IMR-90 (cell line): Measurements from ENCODE around the gene ANKRD7. TPM values are rescaled to one million over a fixed set of nuclear protein-coding genes. Genes with fewer than 3 reads are reported as not detected.

Experiments used
- ATAC-seq: fragments of 200-7000 bp; cut with Tn5 transposase; 2 replicates; pipeline ENCODE4 v1.9.1; 2020; ENCODE audit warnings: low read depth, mild to moderate bottlenecking, moderate library complexity
- BruUV-seq: library from RNA; stranded (reverse); fragments of 400-500 nt; replicated peaks from 2 replicates; lab custom pipeline; 2021; lab: Mats Ljungman, UMichigan
- CTCF ChIA-PET: fragments of 300-600 bp; formaldehyde crosslinking; extraction: SDS; loops from one replicate; lab custom pipeline; 2021; ENCODE audit warnings: antibody characterized with exemption; lab: Yijun Ruan, JAX
- POLR2A ChIA-PET: fragments of 300-600 bp; sonication (Branson Sonifier 250); formaldehyde crosslinking; loops from one replicate; lab custom pipeline; 2022; ENCODE audit warnings: antibody characterized with exemption; ENCODE audit not compliant: unreplicated experiment; lab: Charles Lee
- DNase-seq: peaks from one replicate; pipeline ENCODE4 v3.0.0; 2013
- H2AFZ ChIP-seq: replicated peaks from 2 replicates; pipeline ENCODE3; 2013; ENCODE audit warnings: low read length, mild to moderate bottlenecking; ENCODE audit not compliant: poor library complexity
- H2AK5ac ChIP-seq: 2 replicates; pipeline ENCODE4 v1.6.1; 2013; ENCODE audit warnings: low read depth, low read length, inconsistent platforms
- H2AK9ac ChIP-seq: replicated peaks from 2 replicates; pipeline ENCODE3; 2013; ENCODE audit warnings: mild to moderate bottlenecking, low read depth, low read length, moderate library complexity; ENCODE audit not compliant: poor library complexity
- H2BK120ac ChIP-seq: 2 replicates; pipeline ENCODE4 v1.6.1; 2013; ENCODE audit warnings: low read depth, low read length, inconsistent platforms
- H2BK15ac ChIP-seq: 3 replicates; pipeline ENCODE4 v1.6.1; 2013; ENCODE audit warnings: low read depth, low read length, inconsistent platforms
- H2BK20ac ChIP-seq: 2 replicates; pipeline ENCODE4 v1.6.1; 2013; ENCODE audit warnings: low read depth, mild to moderate bottlenecking, inconsistent platforms, low read length, moderate library complexity
- H2BK5ac ChIP-seq: 2 replicates; pipeline ENCODE4 v1.6.1; 2013; ENCODE audit warnings: mild to moderate bottlenecking, low read depth, low read length, inconsistent platforms; ENCODE audit not compliant: poor library complexity, severe bottlenecking
- H3K14ac ChIP-seq: replicated peaks from 2 replicates; pipeline ENCODE4 v1.6.1; 2013; ENCODE audit warnings: low read depth, low read length, inconsistent platforms
- H3K18ac ChIP-seq: 2 replicates; pipeline ENCODE4 v1.6.1; 2013; ENCODE audit warnings: low read depth, low read length, control low read depth
- H3K23ac ChIP-seq: 2 replicates; pipeline ENCODE4 v1.6.1; 2013; ENCODE audit warnings: low read depth, low read length, inconsistent platforms
- H3K27ac ChIP-seq: 2 replicates; pipeline ENCODE4 v1.5.1; 2013; ENCODE audit warnings: mild to moderate bottlenecking, control low read depth, low read length; ENCODE audit not compliant: insufficient read depth
- H3K27me3 ChIP-seq: 2 replicates; pipeline ENCODE4 v1.6.1; 2013; ENCODE audit warnings: low read length; ENCODE audit not compliant: control insufficient read depth, insufficient read depth
- H3K36me3 ChIP-seq: 2 replicates; pipeline ENCODE4 v1.6.1; 2013; ENCODE audit warnings: low read length, mixed read lengths; ENCODE audit not compliant: control insufficient read depth, insufficient read depth
- H3K4ac ChIP-seq: 2 replicates; pipeline ENCODE4 v1.6.1; 2013; ENCODE audit warnings: low read depth, low read length, inconsistent platforms
- H3K4me1 ChIP-seq: 2 replicates; pipeline ENCODE4 v1.6.1; 2013; ENCODE audit warnings: low read length, mixed read lengths; ENCODE audit not compliant: control insufficient read depth, insufficient read depth
- H3K4me2 ChIP-seq: 2 replicates; pipeline ENCODE4 v1.6.1; 2013; ENCODE audit warnings: low read depth, mild to moderate bottlenecking, control low read depth, low read length, moderate library complexity
- H3K4me3 ChIP-seq: 2 replicates; pipeline ENCODE4 v1.5.1; 2013; ENCODE audit warnings: low read depth, mild to moderate bottlenecking, control low read depth, low read length, moderate library complexity; ENCODE audit not compliant: insufficient read depth
- H3K56ac ChIP-seq: 2 replicates; pipeline ENCODE4 v1.6.1; 2013; ENCODE audit warnings: low read length, inconsistent platforms; ENCODE audit not compliant: insufficient read depth; ENCODE audit errors: extremely low read depth
- H3K79me1 ChIP-seq, 2 experiments: 2 replicates each; pipeline ENCODE4 v1.6.1; 2013; ENCODE audit warnings: low read length in 2 of 2, inconsistent platforms in 1 of 2, low read depth in 1 of 2
- H3K9ac ChIP-seq: 2 replicates; pipeline ENCODE4 v1.6.1; 2013; ENCODE audit warnings: low read depth, low read length, control low read depth
- H3K9me1 ChIP-seq: 2 replicates; pipeline ENCODE4 v1.6.1; 2013; ENCODE audit warnings: low read length, inconsistent platforms; ENCODE audit not compliant: insufficient read depth
- H3K9me3 ChIP-seq: 2 replicates; pipeline ENCODE4 v1.6.1; 2013; ENCODE audit warnings: low read length; ENCODE audit not compliant: control insufficient read depth, insufficient read depth
- H4K20me1 ChIP-seq: 2 replicates; pipeline ENCODE4 v1.6.1; 2013; ENCODE audit warnings: low read length, inconsistent platforms; ENCODE audit not compliant: insufficient read depth
- H4K5ac ChIP-seq: 2 replicates; pipeline ENCODE4 v1.6.1; 2013; ENCODE audit warnings: mild to moderate bottlenecking, low read depth, low read length, control low read depth
- H4K8ac ChIP-seq, 2 experiments: 2 replicates each; pipeline ENCODE4 v1.6.1; 2013; ENCODE audit warnings: low read depth in 2 of 2, low read length in 2 of 2, control low read depth in 1 of 2, inconsistent platforms in 1 of 2
- H4K91ac ChIP-seq: 2 replicates; pipeline ENCODE4 v1.6.1; 2013; ENCODE audit warnings: low read depth, low read length, inconsistent platforms; ENCODE audit not compliant: insufficient read depth
- BHLHE40 ChIP-seq: fragments of 150-350 bp; IDR thresholded peaks from 2 replicates; pipeline ENCODE4 v1.6.1; 2016; ENCODE audit warnings: mild to moderate bottlenecking, low read depth, low read length
- CEBPB ChIP-seq: IDR thresholded peaks from 2 replicates; pipeline ENCODE4 v1.6.1; 2012; ENCODE audit warnings: low read depth, low read length, improper control_type of control experiment
- CHD1 ChIP-seq: IDR thresholded peaks from 2 replicates; pipeline ENCODE4 v1.6.1; 2012; ENCODE audit warnings: low read depth, low read length, improper control_type of control experiment
- CTCF ChIP-seq: conservative IDR thresholded peaks from 2 replicates; pipeline ENCODE4 v1.5.1; 2012; ENCODE audit warnings: mild to moderate bottlenecking, low read depth, low read length, improper control_type of control experiment
- FOS ChIP-seq: fragments of 150-350 bp; IDR thresholded peaks from 2 replicates; pipeline ENCODE4 v1.6.1; 2016; ENCODE audit warnings: low read depth, low read length
- MAFK ChIP-seq: IDR thresholded peaks from 2 replicates; pipeline ENCODE4 v1.6.1; 2012; ENCODE audit warnings: low read depth, low read length, improper control_type of control experiment
- MAZ ChIP-seq: IDR thresholded peaks from 2 replicates; pipeline ENCODE4 v1.6.1; 2012; ENCODE audit warnings: low read depth, mild to moderate bottlenecking, low read length, improper control_type of control experiment, moderate library complexity, borderline replicate concordance
- MXI1 ChIP-seq: IDR thresholded peaks from 2 replicates; pipeline ENCODE4 v1.6.1; 2012; ENCODE audit warnings: low read depth, mild to moderate bottlenecking, low read length, moderate library complexity, borderline replicate concordance
- NFE2L2 ChIP-seq: fragments of 150-350 bp; IDR thresholded peaks from 2 replicates; pipeline ENCODE4 v1.6.1; 2016; ENCODE audit warnings: low read depth, mild to moderate bottlenecking, low read length
- POLR2A ChIP-seq: IDR thresholded peaks from 2 replicates; pipeline ENCODE4 v1.6.1; 2012; ENCODE audit warnings: mild to moderate bottlenecking, low read depth, low read length
- RAD21 ChIP-seq: IDR thresholded peaks from 2 replicates; pipeline ENCODE4 v1.6.1; 2012; ENCODE audit warnings: low read length, improper control_type of control experiment
- RCOR1 ChIP-seq: IDR thresholded peaks from 2 replicates; pipeline ENCODE4 v1.6.1; 2012; ENCODE audit warnings: mild to moderate bottlenecking, low read length, improper control_type of control experiment; ENCODE audit not compliant: insufficient replicate concordance
- RFX5 ChIP-seq: IDR thresholded peaks from 2 replicates; pipeline ENCODE4 v1.8.0; 2012; ENCODE audit warnings: low read depth, mild to moderate bottlenecking, low read length, moderate library complexity
- SMC3 ChIP-seq: fragments of 150-350 bp; IDR thresholded peaks from 2 replicates; pipeline ENCODE4 v1.6.1; 2016; ENCODE audit warnings: low read depth, mild to moderate bottlenecking, antibody characterized with exemption, low read length, moderate library complexity
- USF2 ChIP-seq: fragments of 150-350 bp; IDR thresholded peaks from 2 replicates; pipeline ENCODE4 v1.6.1; 2017; ENCODE audit warnings: mild to moderate bottlenecking, antibody characterized with exemption, low read length, low read depth
- dilution Hi-C: fragments of 300-500 bp; cut with HindIII; formaldehyde crosslinking; loops from one replicate; pipeline ENCODE4 v1.14.3; 2018; ENCODE audit warnings: low sequenced_read_pairs; ENCODE audit not compliant: unreplicated experiment
- in situ Hi-C: fragments of 300-500 bp; cut with MboI; formaldehyde crosslinking; loops from 3 replicates; pipeline ENCODE4 v1.14.3; 2019; ENCODE audit warnings: low sequenced_read_pairs, inconsistent platforms, mixed read lengths
- intact Hi-C: fragments of 100-400 bp; cut with micrococcal nuclease; formaldehyde crosslinking; loops from 2 replicates; pipeline ENCODE4 v1.10.0; 2022
- polyA plus RNA-seq, 3 experiments: library from polyadenylated mRNA; depleted of rRNA; stranded (reverse); fragments of >200 nt; gene quantifications; 2 replicates each; pipeline ENCODE4 v1.2.3, GENCODE V29; 2012; ENCODE audit warnings: low replicate concordance in 1 of 3
- total RNA-seq: library from RNA; depleted of rRNA; stranded (reverse); fragments of >200 nt; gene quantifications from 2 replicates; pipeline ENCODE4 v1.2.3, GENCODE V29; 2012
- TF ChIP-seq, protein P1 (sequence below): fragments of 150-350 bp; IDR thresholded peaks from 2 replicates; pipeline ENCODE4 v1.6.1; 2016; ENCODE audit warnings: low read depth, mild to moderate bottlenecking, low read length, moderate library complexity, borderline replicate concordance

The ANKRD7 gene
- total and polyA plus RNA-seq, 2 of the 4 experiments (the other 2 are of a cell fraction), result 0.17 to 0.18 TPM

GRCh38 chr7:118264836-118265235 lies 40.3 kb downstream of the ANKRD7 start:
- intact Hi-C loops, result no loop called here
- Histone ChIP-seq H3K4me2 (no peak overlapping the region), H3K27me3 (no peaks in the 10 kb centered on the region), H3K79me1 (no peaks in the 10 kb centered on the region), H2BK5ac (no peak overlapping the region), H3K36me3 (no peaks in the 10 kb centered on the region), H3K27ac (no peak overlapping the region), H3K9me1 (no peaks in the 10 kb centered on the region), H3K9me3 (no peaks in the 10 kb centered on the region), H3K9ac (no peak overlapping the region), H3K23ac (no peak overlapping the region), H4K5ac (no peak overlapping the region), H3K4me3 (no peak overlapping the region), H2BK15ac (no peak overlapping the region), H3K4ac (no peak overlapping the region), H3K4me1 (no peaks in the 10 kb centered on the region), H2BK120ac (no peak overlapping the region), H4K91ac (no peak overlapping the region), H3K18ac (no peak overlapping the region), H2AFZ (no peak overlapping the region), H2AK9ac (no peak overlapping the region), H4K8ac (no peak overlapping the region), H2BK20ac (no peak overlapping the region), H4K20me1 (no peaks in the 10 kb centered on the region), H3K14ac (no peak overlapping the region), H3K56ac (no peak overlapping the region), H2AK5ac (no peak overlapping the region)
- in situ Hi-C loops, result no loop called here
- DNase-seq (no peak), ATAC-seq (no peak)
- POLR2A ChIA-PET, result no interaction called here
- BruUV-seq, result no TSS peak
- CTCF ChIA-PET, result no interaction called here
- dilution Hi-C loops, result no loop called here
- TF ChIP-seq CTCF (no peak), RFX5 (no peak), MAZ (no peak), MXI1 (no peak), CHD1 (no peak), MAFK (no peak), RCOR1 (no peak), POLR2A (no peak), CEBPB (no peak), FOS (no peak), BHLHE40 (no peak), NFE2L2 (no peak), SMC3 (no peak), USF2 (no peak), RAD21 (no peak)
- TF ChIP-seq, protein P1, sequence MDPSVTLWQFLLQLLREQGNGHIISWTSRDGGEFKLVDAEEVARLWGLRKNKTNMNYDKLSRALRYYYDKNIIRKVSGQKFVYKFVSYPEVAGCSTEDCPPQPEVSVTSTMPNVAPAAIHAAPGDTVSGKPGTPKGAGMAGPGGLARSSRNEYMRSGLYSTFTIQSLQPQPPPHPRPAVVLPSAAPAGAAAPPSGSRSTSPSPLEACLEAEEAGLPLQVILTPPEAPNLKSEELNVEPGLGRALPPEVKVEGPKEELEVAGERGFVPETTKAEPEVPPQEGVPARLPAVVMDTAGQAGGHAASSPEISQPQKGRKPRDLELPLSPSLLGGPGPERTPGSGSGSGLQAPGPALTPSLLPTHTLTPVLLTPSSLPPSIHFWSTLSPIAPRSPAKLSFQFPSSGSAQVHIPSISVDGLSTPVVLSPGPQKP, result no peak
